KMS-11 (cell line): ENCODE results near the gene TNNI2.

ENCODE experiments used
- H2AFZ ChIP-seq: fragments of 200-600 bp; sonication (generic); 2 replicates; pipeline ENCODE4 v1.6.1; 2016; ENCODE audit warnings: antibody characterized with exemption, mixed run types, low read depth
- H3K27ac ChIP-seq: fragments of 200-600 bp; sonication (generic); 2 replicates; pipeline ENCODE4 v1.6.1; 2016; ENCODE audit warnings: mild to moderate bottlenecking, mixed run types
- H3K27me3 ChIP-seq: fragments of 200-600 bp; sonication (generic); 2 replicates; pipeline ENCODE4 v1.6.1; 2017; ENCODE audit warnings: mild to moderate bottlenecking, low read depth, mixed run types, moderate library complexity; ENCODE audit not compliant: insufficient read depth
- H3K36me3 ChIP-seq: fragments of 200-600 bp; sonication (generic); 2 replicates; pipeline ENCODE4 v1.6.1; 2017; ENCODE audit warnings: mild to moderate bottlenecking, mixed run types; ENCODE audit not compliant: insufficient read depth
- H3K4me1 ChIP-seq: fragments of 200-600 bp; sonication (generic); 2 replicates; pipeline ENCODE4 v1.6.1; 2016; ENCODE audit warnings: mild to moderate bottlenecking, low read depth, mixed run types; ENCODE audit not compliant: poor library complexity, severe bottlenecking
- H3K4me2 ChIP-seq: fragments of 200-600 bp; sonication (generic); 2 replicates; pipeline ENCODE4 v1.7.0; 2016; ENCODE audit warnings: mild to moderate bottlenecking, mixed run types
- H3K4me3 ChIP-seq: fragments of 200-600 bp; sonication (generic); IDR thresholded peaks from 2 replicates; pipeline ENCODE4 v1.6.1; 2017; ENCODE audit warnings: low read depth, low read length, mixed read lengths; ENCODE audit not compliant: insufficient read depth
- H3K79me2 ChIP-seq: fragments of 200-600 bp; sonication (generic); 2 replicates; pipeline ENCODE4 v1.6.1; 2016; ENCODE audit warnings: low read depth, mixed run types; ENCODE audit not compliant: insufficient read depth
- H3K9ac ChIP-seq: fragments of 200-600 bp; sonication (generic); 2 replicates; pipeline ENCODE4 v1.6.1; 2016; ENCODE audit warnings: mild to moderate bottlenecking, mixed run types
- H4K20me1 ChIP-seq: fragments of 200-600 bp; sonication (generic); 2 replicates; pipeline ENCODE4 v1.6.1; 2016; ENCODE audit warnings: mild to moderate bottlenecking, mixed run types; ENCODE audit not compliant: insufficient read depth
- TF ChIP-seq, protein P1 (sequence below): fragments of 200-600 bp; sonication (generic); conservative IDR thresholded peaks from 2 replicates; pipeline ENCODE4 v1.6.1; 2017; ENCODE audit warnings: low read depth, mild to moderate bottlenecking, antibody characterized with exemption, low read length, moderate library complexity, mixed read lengths

TNNI2 gene

DNA sequence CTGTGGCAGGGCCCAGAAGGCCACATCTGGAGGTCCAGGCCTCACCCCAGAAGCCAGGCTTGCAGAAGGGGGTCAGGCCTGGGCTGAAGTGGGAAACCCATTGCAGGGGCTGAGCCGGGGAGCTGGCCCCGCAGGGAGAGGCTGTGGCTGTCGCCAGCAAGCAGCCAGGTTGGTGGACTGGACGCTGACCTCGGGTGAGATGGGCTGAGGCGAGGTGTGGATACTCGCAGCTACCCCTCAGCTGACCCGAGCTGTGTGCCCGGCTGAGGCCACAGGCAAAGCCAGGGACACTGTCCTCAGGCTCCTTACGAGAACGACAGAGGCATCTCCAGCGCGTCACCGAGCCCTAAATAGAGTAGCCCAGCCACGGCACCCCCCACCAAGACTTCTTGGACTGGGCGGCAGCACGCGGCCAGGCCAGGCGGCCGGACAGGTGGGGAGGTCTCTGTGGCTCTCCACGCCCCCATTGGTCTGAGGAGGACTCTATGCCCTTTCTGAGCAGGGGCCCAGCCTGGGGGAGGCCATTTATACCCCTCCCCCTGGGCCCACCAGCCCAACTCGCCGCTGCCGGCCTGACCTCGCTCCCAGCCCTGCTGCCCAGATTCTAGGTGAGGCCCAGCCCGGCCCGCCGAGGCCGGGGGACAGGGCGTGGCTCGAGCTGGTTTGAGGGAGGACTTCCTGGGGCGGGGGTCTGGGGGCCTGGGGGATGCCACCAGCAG is at the start of gene TNNI2:
TNNI2 (plus strand) TSS at position 556 of the 719 bp plus-strand sequence. CDS start 716 bp downstream, outside the sequence.
- no peak within 1 kb of the TSS for H3K4me3 ChIP-seq

DNA sequence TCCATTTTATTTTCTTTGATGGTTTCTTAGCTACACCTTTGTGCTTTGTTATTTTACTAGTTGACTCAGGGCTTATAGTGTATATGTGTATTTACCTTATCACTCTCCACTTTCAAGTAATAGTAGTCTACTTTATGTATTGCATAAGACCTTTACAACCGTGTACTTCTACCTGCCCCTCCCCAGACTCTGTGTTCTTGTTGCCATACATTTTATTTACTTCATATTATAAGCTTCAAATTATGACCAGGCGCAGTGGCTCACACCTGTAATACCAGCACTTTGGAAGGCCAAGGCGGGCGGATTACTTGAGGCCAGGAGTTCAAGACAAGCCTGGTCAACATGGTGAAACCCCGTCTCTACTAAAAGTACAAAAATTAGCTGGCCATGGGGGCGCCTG is 46.9 kb upstream of the TNNI2 start:
- no peaks in the 10 kb centered on the region for H3K36me3 ChIP-seq
- no peaks in the 10 kb centered on the region for H4K20me1 ChIP-seq
- no peak overlapping the region for H2AFZ ChIP-seq
- no peak overlapping the region for H3K4me2 ChIP-seq
- H3K27ac ChIP-seq, result no peak overlapping the region
- H3K27me3 ChIP-seq, result peaks cover 90% of the 10 kb centered on the region
- TF ChIP-seq, protein P1, sequence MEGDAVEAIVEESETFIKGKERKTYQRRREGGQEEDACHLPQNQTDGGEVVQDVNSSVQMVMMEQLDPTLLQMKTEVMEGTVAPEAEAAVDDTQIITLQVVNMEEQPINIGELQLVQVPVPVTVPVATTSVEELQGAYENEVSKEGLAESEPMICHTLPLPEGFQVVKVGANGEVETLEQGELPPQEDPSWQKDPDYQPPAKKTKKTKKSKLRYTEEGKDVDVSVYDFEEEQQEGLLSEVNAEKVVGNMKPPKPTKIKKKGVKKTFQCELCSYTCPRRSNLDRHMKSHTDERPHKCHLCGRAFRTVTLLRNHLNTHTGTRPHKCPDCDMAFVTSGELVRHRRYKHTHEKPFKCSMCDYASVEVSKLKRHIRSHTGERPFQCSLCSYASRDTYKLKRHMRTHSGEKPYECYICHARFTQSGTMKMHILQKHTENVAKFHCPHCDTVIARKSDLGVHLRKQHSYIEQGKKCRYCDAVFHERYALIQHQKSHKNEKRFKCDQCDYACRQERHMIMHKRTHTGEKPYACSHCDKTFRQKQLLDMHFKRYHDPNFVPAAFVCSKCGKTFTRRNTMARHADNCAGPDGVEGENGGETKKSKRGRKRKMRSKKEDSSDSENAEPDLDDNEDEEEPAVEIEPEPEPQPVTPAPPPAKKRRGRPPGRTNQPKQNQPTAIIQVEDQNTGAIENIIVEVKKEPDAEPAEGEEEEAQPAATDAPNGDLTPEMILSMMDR, result no peak
- H3K79me2 ChIP-seq, result no peaks in the 10 kb centered on the region
- no peaks in the 10 kb centered on the region for H3K4me1 ChIP-seq
- H3K9ac ChIP-seq, result no peak overlapping the region
- H3K4me3 ChIP-seq, result no peak overlapping the region

More for the DNA sequence above, at the start of gene TNNI2:
- Histone ChIP-seq H3K36me3 (no peaks in the 10 kb centered on the region), H3K9ac (no peak within 1 kb of the TSS), H3K4me1 (no peaks in the 10 kb centered on the region), H4K20me1 (no peaks in the 10 kb centered on the region), H3K4me2 (no peak within 1 kb of the TSS), H2AFZ (no peak within 1 kb of the TSS), H3K79me2 (no peaks in the 10 kb centered on the region), H3K27me3 (peaks cover 75% of the 10 kb centered on the region), H3K27ac (no peak within 1 kb of the TSS)
- TF ChIP-seq, protein P1, result no peak

DNA sequence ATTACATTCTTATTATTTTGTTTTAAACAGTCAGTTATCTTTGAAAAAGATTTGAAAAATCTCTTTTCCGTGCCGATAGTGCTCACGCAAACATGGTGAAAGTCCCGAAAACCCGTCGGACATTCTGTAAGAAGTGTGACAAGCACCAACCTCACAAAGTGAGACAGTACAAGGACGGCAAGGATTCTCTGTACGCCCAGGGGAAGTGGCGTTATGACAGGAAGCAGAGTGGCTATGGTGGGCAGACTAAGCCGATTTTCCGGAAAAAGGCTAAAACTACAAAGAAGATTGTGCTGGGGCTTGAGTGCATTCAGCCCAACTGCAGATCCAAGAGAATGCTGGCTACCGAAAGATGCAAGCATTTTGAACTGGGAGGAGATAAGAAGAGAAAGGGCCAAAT is 46.3 kb upstream of the TNNI2 start:
- TF ChIP-seq, protein P1, result no peak
- H3K27ac ChIP-seq, result no peak overlapping the region
- H3K9ac ChIP-seq, result no peak overlapping the region
- no peak overlapping the region for H3K4me2 ChIP-seq
- no peak overlapping the region for H3K4me3 ChIP-seq
- H3K4me1 ChIP-seq, result no peaks in the 10 kb centered on the region
- H3K27me3 ChIP-seq, result peaks cover 91% of the 10 kb centered on the region
- H4K20me1 ChIP-seq, result no peaks in the 10 kb centered on the region
- no peak overlapping the region for H2AFZ ChIP-seq
- H3K79me2 ChIP-seq, result no peaks in the 10 kb centered on the region
- no peaks in the 10 kb centered on the region for H3K36me3 ChIP-seq

DNA sequence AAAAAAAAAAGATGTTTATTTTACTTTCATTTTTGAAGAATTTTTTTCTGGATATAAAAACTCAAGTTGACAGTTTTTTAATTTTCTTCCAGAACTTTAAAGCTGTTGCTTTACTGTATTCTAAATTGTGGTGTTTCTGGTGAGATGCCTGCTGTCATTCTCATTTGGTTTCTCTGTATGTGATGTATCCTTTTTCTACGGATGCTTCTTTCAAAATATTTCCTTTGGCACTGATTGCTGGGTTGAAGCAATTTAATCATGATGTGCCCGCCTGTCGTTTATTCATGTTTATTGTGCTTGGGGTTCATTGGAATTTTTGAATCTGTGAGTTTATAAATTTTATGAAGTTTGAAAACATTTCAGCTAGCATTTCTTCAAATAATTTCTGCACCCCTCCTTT is 45.7 kb upstream of the TNNI2 start:
- H3K4me2 ChIP-seq, result no peak overlapping the region
- H3K4me1 ChIP-seq, result no peaks in the 10 kb centered on the region
- no peak overlapping the region for H3K27ac ChIP-seq
- TF ChIP-seq, protein P1, result no peak
- H4K20me1 ChIP-seq, result no peaks in the 10 kb centered on the region
- no peak overlapping the region for H3K9ac ChIP-seq
- H2AFZ ChIP-seq, result no peak overlapping the region
- peaks cover 94% of the 10 kb centered on the region for H3K27me3 ChIP-seq
- H3K4me3 ChIP-seq, result no peak overlapping the region
- H3K79me2 ChIP-seq, result no peaks in the 10 kb centered on the region
- no peaks in the 10 kb centered on the region for H3K36me3 ChIP-seq
